ENCODE data around the gene TRIML2. TPM values are rescaled to one million over a fixed set of nuclear protein-coding genes. Genes with fewer than 3 reads are reported as not detected.

TRIML2 gene, protein sequence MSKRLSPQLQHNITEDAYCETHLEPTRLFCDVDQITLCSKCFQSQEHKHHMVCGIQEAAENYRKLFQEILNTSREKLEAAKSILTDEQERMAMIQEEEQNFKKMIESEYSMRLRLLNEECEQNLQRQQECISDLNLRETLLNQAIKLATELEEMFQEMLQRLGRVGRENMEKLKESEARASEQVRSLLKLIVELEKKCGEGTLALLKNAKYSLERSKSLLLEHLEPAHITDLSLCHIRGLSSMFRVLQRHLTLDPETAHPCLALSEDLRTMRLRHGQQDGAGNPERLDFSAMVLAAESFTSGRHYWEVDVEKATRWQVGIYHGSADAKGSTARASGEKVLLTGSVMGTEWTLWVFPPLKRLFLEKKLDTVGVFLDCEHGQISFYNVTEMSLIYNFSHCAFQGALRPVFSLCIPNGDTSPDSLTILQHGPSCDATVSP
- 0.16 TPM in 1 of 2 replicates, not detected in the other for total RNA-seq

DNA sequence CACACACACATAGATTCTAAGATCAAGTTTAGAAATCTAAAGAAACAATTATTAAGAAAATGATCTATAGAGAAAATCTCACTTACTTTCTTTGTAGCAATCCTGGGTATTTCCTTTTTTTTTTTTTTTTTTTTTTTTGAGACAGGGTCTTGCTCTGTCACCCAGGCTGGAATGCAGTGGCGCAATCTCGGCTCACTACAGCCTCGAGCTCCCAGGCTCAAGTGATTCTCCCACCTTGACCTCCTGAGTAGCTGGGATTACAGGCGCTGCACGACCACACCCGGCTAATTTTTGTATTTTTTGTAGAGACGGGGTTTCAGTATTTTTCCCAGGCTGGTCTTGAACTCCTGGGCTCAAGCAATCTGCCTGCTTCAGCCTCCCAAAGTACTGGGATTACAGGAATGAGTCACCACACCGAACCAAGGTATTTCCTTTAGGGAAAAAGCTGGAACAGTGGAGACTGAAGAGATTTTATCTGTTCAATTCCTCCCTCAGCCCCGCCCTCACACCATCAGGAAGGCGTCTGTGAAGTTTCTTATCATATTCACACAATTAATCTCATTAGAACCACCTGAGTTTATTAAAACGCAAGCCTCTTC is at the start of gene TRIML2:
Gene TRIML2, minus strand, starts transcription at position 447 of the 599 bp plus-strand sequence. CDS start 4,235 bp downstream, outside the sequence.

DNA sequence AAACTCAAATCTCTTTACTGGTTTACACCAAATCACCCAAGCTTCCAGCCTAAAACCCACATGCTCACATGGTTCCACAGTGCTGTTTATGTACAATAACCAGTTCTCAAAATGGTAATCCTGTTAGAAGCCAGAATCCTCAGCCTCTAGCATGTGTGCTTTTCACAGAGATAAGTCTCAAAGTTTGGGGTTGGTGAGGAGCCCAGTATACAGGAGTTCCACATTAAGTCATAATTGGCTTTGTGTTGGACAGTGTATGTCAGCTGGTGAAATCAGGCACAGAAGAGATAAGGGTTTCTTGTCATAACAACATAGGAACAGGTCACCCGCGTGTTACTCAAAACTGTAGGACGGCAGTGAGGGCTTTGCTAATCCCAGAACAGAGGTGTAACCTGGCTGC is 29.7 kb upstream of the TRIML2 start, which contains the start of gene TRIML1:
Gene TRIML1, plus strand, starts transcription at position 301 of the 400 bp plus-strand sequence. CDS start 118 bp downstream, outside the sequence.

Other genes with a start within 250 kb of the TRIML2 start
- gene ZFP42, start 113.8 kb downstream of the TRIML2 start, total RNA-seq, result under 0.01 TPM in 1 of 2 replicates, not detected in the other
- gene TRIML1, start 29.8 kb upstream of the TRIML2 start, total RNA-seq, result not detected in 2 replicates